ENCODE results near the gene DCN.

DCN gene

DNA sequence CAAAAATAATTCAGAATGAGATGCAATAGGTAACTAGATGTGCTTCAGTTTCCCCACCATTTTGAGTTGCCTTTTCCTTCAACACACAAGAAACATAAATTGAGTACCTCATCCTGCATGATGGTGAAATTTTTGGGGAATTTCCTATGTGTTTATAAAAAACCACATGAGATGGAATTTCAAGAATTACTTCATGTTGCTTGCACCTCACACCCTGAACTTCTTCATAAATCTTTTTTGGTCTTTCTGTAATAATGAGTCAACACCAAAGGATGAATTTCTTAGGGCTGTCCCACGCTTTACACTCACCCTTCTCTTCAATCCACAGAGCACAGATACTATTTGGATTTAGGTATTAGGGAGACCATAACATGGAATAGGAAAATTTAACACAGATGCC lies 48.7 kb downstream of the DCN start:
- no peak for DNase-seq

DNA sequence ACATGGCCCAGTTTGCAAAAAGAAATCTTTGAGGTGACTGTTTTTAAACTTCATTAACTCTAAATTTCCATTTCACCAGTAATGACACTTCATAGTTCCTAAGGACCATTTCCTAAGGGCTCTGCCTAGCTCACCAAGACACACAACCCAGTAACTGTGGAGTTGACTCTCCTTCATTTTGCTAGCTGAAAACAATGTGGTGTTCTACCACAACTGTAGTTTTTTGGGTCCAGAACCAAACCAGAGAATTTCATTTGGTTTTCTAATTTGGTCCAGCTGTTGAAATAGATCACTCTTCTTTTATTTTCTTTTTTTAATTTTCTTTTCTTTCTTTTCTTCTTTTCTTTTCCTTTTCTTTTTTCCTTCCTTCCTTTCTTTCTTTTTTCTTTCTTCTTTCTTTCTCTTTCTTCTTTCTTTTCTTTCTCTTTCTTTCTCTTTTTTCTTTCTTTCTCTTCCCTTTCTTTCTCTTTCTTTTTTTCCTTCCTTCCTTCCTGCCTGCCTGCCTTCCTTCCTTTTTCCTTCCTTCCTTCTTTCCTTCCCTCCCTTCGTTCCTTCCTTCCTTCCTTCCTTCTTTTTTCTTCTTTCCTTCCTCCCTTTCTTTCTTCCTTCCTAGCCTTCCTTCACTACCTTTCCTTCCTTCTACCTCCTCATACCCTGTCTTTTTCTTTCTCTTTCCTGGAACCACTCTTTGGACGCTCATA lies 52.8 kb downstream of the DCN start:
- no peak for DNase-seq

DNA sequence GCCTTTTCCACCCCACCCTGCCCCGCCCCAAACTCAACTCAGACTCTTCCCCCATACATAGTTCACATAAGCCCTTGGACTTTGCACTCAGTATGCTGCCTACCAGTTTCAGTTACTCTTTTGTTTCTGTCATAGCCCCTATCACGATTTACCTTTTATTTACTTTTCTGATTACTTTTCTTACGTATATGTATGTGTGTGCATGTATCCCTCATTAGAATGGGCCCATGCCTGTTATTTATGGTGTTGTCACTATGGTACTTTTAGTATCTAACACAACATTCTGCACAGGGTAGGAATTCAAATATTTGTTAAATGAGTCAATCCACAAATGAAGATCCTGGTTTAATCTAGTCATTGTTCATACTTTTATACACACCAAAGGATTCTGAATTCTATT lies 54.9 kb downstream of the DCN start:
- DNase-seq = no peak

GRCh38 chr12:91127306-91127705 lies 55.3 kb downstream of the DCN start:
- DNase-seq = no peak

GRCh38 chr12:91126516-91126915 lies 56.1 kb downstream of the DCN start:
- no peak for DNase-seq

DNA sequence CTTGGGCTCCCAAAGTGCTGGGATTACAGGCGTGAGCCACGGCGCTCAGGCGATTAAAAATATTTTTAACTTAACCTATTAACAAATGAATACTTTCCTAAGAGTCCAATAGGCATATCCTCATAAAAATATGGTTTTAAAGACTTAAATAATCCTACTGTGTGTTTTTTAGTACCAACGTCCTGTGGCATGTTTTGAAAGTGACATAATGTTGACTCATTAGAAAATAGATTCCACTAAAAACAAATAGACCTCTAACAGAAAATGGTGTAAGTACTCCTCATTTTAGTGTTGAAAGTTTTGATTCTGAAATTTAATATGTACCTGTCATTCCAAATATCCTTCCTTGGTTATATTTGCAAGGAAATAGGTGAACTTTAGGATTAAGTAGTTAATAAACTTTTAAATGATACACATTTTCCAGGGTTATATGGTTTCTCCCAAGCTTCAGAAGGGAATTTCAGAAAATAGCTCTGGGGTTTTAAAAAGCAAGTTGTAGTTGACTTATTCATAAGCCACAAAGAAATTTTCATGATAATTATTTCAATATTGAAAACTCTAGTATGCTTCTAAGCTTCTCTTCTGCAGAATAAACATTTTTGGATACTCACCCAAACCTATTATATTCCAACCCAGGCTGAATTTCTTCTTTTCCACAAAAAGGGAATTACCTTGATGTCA lies 59.2 kb downstream of the DCN start:
- DNase-seq = no peak

GRCh38 chr12:91120781-91121180 lies 61.8 kb downstream of the DCN start:
- no peak for DNase-seq

DNA sequence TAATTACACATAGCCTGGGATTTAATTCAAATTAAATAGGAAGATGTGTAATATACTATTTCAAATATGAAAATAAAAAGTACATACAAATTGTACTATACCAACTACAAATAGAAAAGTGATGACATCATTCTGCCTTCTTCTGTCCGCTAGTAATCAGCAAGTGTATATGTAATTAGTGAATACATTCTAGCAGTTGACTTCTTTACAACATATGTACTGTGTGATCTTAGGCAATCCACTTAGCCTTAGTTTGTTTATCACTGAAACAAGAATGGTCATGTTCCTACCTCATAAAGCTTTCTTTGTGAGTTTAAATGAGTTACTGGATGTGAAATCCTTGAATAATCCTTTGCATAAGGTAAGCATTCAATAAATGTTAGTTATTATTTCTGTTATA lies 63.5 kb downstream of the DCN start:
- peak; percentile 77 for DNase-seq

DNA sequence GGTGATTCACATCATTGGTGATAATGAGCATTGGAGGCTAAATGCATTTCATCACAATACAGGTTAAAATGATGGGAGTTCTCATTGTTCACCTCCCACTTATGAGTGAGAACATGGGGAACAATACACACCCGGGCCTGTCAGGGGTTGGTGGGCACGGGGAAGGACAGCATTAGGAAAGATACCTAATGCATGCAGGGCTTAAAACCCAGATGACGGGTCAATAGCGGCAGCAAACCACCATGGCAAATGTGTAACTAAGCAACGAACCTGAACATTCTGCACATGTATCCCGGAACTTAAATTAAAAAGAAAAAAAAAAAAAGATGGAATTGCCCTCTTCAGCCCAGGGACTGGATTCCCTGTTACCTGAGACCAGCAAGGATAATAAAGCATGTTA lies 69.0 kb downstream of the DCN start:
- DNase-seq = no peak

DNA sequence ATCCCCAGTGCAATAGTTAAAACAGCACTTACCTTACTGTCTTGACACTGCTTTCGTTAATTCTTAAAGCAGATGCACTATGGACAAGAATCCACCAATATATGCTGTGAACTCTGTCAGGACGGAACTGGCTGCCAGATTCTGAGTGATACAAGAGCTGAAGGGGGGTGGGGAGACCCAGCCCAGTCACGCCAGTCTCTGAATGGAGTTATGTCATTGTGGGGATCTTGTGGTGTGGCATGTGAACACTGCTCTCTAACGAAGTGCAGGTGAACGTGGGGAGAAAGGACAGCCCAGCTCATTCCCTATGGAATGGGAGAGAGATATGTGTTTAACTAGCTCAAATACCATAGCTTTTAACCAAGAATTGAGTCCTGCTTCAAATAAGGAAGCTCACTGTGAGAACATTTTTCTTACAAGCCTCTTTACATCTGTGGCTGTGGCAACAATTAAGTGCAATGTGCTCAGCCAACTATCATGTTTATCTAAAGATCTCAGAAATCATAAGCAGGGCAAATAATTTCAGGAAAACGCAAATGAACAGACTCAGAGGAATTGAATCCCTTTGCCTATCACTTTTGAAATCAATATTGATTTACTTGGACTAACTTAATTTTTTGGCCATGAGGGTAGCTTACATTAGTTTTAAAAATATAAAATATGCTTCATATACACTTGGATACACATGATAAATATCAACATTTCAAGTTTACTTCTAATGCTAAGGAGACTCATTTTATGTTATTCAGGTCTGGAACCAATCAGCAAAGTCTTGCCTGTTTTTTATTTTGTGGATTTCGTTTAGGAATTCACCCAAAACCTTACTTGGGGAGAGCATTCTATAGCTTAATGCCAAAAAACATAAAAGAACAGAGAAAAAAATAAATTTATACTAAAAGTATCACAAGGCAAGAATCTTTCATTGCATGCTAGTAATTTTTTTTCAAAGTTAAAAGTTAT lies 71.0 kb downstream of the DCN start, which contains the start of gene LUM:
TSS of gene LUM (minus strand) at position 129 of the 960 bp plus-strand sequence. CDS start 2,515 bp downstream, outside the sequence.
- DNase-seq = no peak

DNA sequence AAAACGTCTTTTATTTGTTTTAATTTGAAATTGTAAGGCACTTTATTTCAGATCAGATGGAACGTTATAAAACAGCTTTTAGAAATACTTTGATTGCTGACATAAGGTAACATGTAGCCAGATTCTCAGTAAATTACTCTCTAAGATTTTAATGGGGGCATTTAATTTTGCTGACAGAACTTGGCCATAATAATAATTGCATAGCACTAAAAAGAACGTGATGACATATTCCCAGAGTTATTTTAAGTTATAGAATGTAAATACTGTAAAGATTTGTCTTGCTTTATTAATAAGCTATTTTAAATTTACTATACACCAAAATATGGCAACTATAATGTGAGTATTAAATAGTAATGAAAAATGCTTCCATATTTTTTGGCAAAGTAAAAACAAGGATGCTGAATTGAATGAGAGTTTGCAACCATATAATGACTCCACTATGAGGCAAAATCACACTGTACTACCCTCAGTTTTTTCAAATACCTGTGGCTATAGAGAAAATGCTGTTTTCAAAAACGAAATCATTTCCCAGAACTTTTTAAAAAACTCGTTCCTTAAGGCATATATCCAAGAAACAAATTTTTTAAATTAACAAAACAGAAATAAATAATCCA lies 72.2 kb downstream of the DCN start:
- no peak for DNase-seq

DNA sequence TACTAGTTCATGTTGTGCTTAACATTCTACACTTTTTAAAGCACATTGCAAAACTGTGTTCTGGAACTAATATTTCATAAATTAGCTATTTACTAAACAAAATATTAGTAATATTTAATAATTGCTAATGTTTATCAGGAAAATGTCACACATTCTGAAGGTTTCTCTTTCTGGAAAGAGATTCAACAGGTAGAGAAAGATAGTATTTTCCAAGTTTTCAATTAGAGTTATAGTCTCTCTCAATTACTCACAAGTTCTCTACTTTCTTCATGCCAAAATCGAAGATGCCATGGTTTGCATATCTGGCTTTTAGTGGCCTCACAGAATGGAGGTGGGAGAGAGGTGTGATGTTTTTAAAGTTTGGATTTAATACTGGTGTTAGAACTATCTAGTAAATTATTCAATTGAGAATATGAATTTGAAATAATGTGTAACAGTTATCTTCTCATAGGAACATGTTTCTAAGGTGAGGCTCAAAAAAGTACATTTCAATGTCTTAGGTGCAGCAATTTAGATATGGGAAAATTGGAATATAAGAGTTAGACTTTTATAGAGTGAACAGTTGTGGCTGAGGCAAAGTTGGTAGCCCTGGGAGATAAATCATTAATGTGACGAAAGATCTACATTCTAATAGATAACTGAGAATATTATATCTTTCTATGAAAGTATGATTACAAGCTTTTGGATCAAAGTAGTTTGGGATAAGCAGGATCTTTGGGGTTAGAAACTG lies 72.9 kb downstream of the DCN start:
- no peak for DNase-seq

- DNase-seq = no peak
These were observed 73.5 kb downstream of the DCN start for GRCh38 chr12:91109148-91109564.

DNA sequence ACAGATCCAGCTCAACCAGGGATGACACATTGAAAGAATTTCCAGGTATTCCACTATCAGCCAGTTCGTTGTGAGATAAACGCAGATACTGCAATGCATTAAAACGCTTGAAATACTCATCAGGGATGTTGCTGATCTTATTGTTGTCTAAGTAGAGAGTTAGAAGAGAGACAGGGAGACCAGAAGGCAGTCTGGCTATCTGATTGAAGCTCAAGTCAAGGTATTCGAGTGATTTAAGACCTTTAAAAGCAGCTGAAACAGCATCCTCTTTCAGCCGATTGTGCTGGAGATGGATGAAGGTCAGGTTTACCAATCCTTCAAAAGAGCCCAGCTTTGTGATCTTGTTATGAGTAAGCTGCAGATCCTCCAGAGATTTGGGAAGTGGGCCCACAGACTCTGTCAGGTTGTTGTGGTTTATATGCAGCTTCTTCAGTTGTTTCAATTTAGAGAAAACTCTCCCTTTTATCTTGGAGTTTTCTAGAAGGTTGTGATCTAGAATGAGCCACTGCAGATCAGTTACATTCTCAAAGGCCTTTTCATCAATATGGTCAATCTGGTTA lies 74.3 kb downstream of the DCN start:
- DNase-seq = no peak

- no peak for DNase-seq
These were observed 76.3 kb downstream of the DCN start for GRCh38 chr12:91106283-91106682.

DNA sequence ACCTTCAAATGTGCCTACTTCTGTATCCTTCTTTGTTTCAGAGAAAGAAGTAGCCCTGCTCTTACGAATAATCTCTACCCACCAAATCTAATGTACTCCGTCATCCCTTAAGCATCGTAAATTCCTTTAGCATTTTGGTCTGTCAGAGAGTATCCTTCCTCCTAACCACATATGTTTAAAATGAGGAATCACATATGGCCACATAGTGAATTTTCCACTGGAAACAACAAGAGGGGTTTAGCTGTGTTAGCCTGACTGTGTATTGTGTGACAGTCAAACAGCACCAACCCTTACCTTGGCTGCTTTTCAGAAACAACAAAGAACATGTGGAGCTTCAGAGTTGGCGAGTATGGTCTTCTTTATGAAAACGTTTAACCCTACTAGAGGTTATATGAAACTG lies 76.8 kb downstream of the DCN start:
- no peak for DNase-seq

DNA sequence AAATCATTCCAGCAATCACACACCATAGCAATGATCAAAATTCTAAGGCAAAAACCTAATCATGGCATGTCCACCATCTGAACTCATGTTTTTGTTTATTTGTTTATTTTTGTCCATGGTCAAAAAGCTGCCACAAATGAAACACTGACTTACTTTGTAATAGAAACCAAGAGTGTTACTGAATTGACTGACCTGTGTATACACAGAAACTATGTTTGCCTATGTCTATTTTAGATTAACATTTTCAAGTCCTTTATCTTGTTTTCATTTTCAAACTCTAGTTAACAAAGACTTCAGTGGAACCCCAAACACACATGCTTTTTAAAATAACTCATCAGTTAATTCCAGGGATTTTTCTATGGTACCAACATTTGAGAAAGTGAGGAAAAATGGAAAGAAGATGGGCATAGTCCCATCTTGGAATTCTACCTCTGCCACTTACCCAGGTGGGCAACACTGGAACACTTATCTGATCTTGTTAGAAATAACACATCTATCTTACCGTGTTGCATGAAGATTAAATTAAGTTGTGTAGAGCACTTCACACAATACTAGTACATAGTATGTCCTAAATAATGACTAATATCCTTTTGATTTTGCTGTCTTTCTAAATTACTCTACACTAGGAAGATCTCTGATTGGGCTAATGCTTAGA lies 77.7 kb downstream of the DCN start:
- no peak for DNase-seq

DNA sequence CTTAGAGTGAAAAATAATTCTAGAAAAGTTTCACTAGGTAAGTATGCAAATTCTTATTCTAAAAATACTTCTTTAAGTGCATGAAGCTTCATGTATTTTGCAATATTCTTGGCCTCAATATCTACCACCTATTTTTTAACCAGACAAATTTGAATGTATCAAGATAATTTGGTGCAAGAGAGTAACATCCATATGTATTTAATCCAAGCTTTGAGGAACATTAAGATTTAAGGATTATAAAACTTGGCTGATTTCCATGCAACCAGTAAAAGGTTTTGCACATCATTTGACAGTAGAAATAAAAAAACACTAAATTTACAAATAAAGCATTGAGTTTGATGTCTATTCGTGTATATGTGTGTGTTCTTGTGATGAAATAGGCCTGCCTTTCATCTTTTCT lies 79.0 kb downstream of the DCN start:
- no peak for DNase-seq

- no peak for DNase-seq
These were observed 79.5 kb downstream of the DCN start for GRCh38 chr12:91103101-91103500.

DNA sequence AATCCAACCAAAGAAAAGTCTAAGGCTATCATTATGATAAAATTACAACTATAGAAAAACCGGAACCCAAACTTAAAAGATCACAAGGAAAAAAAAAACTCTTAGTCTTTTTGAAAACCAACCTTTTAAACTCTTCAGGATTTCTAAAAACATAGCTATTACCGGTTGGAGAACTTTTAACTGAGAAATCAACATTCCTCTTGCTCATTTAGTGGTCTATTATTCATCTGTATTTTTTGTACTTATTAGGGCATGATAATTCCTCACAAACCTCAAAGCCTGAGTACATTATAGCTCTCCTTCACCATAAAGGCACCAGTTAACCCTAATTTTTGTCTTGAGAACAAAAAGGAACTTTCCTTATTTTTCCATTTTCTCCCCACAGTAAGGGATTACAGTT lies 81.7 kb downstream of the DCN start:
- DNase-seq = no peak

DNA sequence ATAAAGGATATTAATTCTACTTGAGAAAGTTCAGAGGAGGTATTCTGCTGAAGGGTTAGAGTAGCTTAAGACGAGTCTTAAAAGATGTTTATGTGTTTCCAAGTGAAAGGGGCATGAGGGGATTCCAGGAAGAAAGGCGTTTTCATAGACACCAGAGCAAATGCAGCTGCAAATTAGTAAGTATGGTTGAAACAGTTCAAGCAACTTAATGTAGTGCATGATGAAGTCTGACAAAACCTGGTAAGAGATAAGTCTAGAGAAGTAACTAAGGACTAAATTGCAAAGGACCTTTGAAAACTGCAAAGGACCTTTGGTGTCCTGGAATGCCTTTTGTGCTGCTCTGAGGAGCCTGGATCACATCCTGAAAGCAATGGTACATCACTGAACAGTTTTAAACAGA lies 82.8 kb downstream of the DCN start:
- DNase-seq = no peak

GRCh38 chr12:91099341-91099740 lies 83.3 kb downstream of the DCN start:
- DNase-seq = no peak

Measured in NCI-H2171 treated with DMSO at 0.1 percent for 48 hours (cell line).